Measurements from ENCODE around the gene KDM5C. TPM values are rescaled to one million over a fixed set of nuclear protein-coding genes. Genes with fewer than 3 reads are reported as not detected.

Gene KDM5C
- total RNA-seq, 1 experiment from 2014 or later, result 142 TPM

DNA sequence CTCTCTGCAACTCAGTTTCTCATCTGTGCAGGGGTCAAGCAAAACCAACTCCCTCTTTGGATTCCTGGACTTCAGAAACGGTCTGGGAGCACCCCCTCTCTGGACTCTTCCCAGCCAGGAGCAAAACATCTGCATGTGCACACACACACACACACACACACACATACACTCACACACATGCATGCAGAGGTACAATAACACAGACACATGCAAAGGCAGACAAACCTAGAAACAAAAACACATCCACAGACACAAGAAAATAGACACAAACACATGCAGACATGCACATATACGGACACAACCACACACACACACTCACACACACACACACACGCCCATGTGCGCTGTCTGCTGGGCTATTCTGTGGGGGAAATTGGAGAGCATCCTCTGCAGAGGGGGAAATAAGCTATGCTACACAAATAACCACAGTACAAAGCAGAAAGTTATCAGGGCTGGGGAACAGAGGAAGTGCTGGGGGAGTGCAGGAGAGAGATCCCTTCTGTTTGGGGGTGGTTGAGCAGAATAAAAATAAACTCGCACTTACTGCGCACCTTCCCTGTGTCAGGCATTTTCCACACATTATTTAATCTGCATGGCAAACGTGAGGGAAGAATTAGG, 36.5 kb upstream of the KDM5C start:
- Histone ChIP-seq H4K20me1 (ENCODE audit: insufficient read depth) (no peaks in the 10 kb centered on the region), H3K9me3 (ENCODE audit: insufficient read depth, low read depth) (no peaks in the 10 kb centered on the region), H2AFZ (no peak overlapping the region), H3K4me1 (replicated peaks; ENCODE audit: insufficient read depth) (peaks cover 27% of the 10 kb centered on the region), H3K4me2 (no peak overlapping the region), H3F3A (ENCODE audit: insufficient read depth, low read depth) (peaks cover 11% of the 10 kb centered on the region; the same call in 1 of the 2 replicates), H3K79me2 (ENCODE audit: low read depth) (no peaks in the 10 kb centered on the region), H3K4me3 (no peak overlapping the region), H3K27ac (no peak overlapping the region), H3K36me3 (ENCODE audit: low read depth) (no peaks in the 10 kb centered on the region), H3K9me2 (ENCODE audit: insufficient read depth) (no peaks in the 10 kb centered on the region), H3K27me3 (ENCODE audit: insufficient read depth, low read depth) (no peaks in the 10 kb centered on the region)
- BruUV-seq (replicated peaks), result no TSS peak
- intact Hi-C loops (cut with micrococcal nuclease; ENCODE audit: unreplicated experiment), result no loop called here
- TF ChIP-seq EZH2 (IDR thresholded peaks at IDR 0.05; ENCODE audit: low read depth), result no peak
- TF ChIP-seq, protein P1, sequence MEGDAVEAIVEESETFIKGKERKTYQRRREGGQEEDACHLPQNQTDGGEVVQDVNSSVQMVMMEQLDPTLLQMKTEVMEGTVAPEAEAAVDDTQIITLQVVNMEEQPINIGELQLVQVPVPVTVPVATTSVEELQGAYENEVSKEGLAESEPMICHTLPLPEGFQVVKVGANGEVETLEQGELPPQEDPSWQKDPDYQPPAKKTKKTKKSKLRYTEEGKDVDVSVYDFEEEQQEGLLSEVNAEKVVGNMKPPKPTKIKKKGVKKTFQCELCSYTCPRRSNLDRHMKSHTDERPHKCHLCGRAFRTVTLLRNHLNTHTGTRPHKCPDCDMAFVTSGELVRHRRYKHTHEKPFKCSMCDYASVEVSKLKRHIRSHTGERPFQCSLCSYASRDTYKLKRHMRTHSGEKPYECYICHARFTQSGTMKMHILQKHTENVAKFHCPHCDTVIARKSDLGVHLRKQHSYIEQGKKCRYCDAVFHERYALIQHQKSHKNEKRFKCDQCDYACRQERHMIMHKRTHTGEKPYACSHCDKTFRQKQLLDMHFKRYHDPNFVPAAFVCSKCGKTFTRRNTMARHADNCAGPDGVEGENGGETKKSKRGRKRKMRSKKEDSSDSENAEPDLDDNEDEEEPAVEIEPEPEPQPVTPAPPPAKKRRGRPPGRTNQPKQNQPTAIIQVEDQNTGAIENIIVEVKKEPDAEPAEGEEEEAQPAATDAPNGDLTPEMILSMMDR (conservative IDR thresholded peaks at IDR 0.05), result no peak
- CTCF ChIA-PET, result no interaction called here
- no peak for DNase-seq
- POLR2A ChIA-PET (ENCODE audit: unreplicated experiment), result no interaction called here

DNA sequence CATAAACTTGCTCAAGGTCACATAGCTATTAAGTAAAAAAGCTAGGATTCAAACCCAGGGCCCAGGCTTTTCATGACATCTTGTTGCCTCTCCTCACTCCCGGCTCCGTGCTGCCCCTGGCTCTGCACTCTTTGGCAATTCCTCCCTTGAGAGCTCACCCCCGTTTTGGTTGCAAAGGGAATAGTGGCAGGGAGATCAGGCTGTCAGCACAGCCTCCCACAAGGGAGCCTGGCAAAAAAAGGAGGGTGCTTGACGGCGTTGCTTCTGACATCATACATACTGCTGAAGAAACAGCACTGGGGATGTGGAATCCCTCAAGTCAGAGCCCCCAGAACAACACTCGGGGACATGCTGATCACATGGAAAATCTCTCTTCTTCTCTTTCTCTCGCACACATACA, 35.8 kb upstream of the KDM5C start:
- CTCF ChIA-PET, result no interaction called here

DNA sequence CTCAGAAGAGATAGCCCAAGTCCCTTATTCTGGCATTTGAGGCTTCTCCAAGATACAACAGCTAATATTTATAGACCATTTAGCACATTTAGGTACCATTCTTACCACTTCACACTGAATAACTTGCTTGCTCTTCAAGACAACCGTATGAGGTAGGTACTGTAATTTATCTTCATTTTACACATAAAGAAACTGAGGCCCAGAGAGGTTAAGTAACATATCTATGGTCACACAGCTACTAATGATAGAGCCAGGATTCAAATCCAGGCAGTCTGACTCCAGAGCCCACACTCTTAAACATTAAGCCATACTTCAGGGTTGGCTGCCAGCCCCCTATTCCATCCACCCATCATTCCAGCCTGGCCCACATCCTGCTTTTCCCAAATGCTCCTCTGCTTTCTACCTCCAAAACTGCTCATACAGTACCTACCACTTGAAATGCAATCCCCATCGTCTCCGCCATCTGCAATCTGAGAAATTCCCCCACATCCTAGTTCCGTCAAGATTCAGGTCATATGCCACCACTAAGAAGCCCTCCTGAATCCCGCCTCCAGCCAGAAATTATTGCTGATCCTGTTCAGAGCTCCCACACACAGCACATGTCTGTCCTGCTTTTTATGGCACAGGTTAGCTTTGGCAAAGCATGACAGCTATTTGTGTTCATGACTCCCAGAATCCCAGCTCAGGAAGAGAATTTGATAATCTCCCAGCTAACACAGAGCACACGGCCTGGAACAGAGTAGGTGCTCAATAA, 32.8 kb upstream of the KDM5C start:
- Histone ChIP-seq H3K27me3 (ENCODE audit: insufficient read depth, low read depth) (no peaks in the 10 kb centered on the region), H3K9me2 (ENCODE audit: insufficient read depth) (no peaks in the 10 kb centered on the region), H3K4me3 (no peak overlapping the region), H3K4me2 (no peak overlapping the region), H3K27ac (no peak overlapping the region), H4K20me1 (ENCODE audit: insufficient read depth) (no peaks in the 10 kb centered on the region), H3K79me2 (ENCODE audit: low read depth) (no peaks in the 10 kb centered on the region), H3K36me3 (ENCODE audit: low read depth) (no peaks in the 10 kb centered on the region), H2AFZ (no peak overlapping the region), H3K4me1 (replicated peaks; ENCODE audit: insufficient read depth) (no peaks in the 10 kb centered on the region), H3K9me3 (ENCODE audit: insufficient read depth, low read depth) (no peaks in the 10 kb centered on the region), H3F3A (ENCODE audit: insufficient read depth, low read depth) (peaks cover 5% of the 10 kb centered on the region; the same call in 1 of the 2 replicates)
- DNase-seq, result no peak
- POLR2A ChIA-PET (ENCODE audit: unreplicated experiment), result no interaction called here
- CTCF ChIA-PET, result no interaction called here
- no TSS peak for BruUV-seq (replicated peaks)
- intact Hi-C loops (cut with micrococcal nuclease; ENCODE audit: unreplicated experiment), result no loop called here
- TF ChIP-seq EZH2 (IDR thresholded peaks at IDR 0.05; ENCODE audit: low read depth), result no peak
- TF ChIP-seq, protein P1 (conservative IDR thresholded peaks at IDR 0.05), result no peak

More for the DNA sequence above, 35.8 kb upstream of the KDM5C start:
- no peak overlapping the region for H3K4me3 ChIP-seq
- no peaks in the 10 kb centered on the region for H3K9me2 ChIP-seq (ENCODE audit: insufficient read depth)
- no peaks in the 10 kb centered on the region for H3K36me3 ChIP-seq (ENCODE audit: low read depth)
- peaks cover 9% of the 10 kb centered on the region; the same call in 1 of the 2 replicates for H3F3A ChIP-seq (ENCODE audit: insufficient read depth, low read depth)
- H3K9me3 ChIP-seq (ENCODE audit: insufficient read depth, low read depth), result no peaks in the 10 kb centered on the region
- TF ChIP-seq EZH2 (IDR thresholded peaks at IDR 0.05; ENCODE audit: low read depth), result no peak
- TF ChIP-seq, protein P1 (conservative IDR thresholded peaks at IDR 0.05), result no peak
- no peak overlapping the region for H3K4me2 ChIP-seq
- BruUV-seq (replicated peaks), result no TSS peak
- no peaks in the 10 kb centered on the region for H4K20me1 ChIP-seq (ENCODE audit: insufficient read depth)
- POLR2A ChIA-PET (ENCODE audit: unreplicated experiment), result no interaction called here
- intact Hi-C loops (cut with micrococcal nuclease; ENCODE audit: unreplicated experiment), result no loop called here
- H3K27ac ChIP-seq, result no peak overlapping the region
- DNase-seq, result no peak
- H3K27me3 ChIP-seq (ENCODE audit: insufficient read depth, low read depth), result no peaks in the 10 kb centered on the region
- H2AFZ ChIP-seq, result no peak overlapping the region
- peaks cover 21% of the 10 kb centered on the region for H3K4me1 ChIP-seq (replicated peaks; ENCODE audit: insufficient read depth)
- no peaks in the 10 kb centered on the region for H3K79me2 ChIP-seq (ENCODE audit: low read depth)
